Measurements from ENCODE around the gene CWC25.

DNA sequence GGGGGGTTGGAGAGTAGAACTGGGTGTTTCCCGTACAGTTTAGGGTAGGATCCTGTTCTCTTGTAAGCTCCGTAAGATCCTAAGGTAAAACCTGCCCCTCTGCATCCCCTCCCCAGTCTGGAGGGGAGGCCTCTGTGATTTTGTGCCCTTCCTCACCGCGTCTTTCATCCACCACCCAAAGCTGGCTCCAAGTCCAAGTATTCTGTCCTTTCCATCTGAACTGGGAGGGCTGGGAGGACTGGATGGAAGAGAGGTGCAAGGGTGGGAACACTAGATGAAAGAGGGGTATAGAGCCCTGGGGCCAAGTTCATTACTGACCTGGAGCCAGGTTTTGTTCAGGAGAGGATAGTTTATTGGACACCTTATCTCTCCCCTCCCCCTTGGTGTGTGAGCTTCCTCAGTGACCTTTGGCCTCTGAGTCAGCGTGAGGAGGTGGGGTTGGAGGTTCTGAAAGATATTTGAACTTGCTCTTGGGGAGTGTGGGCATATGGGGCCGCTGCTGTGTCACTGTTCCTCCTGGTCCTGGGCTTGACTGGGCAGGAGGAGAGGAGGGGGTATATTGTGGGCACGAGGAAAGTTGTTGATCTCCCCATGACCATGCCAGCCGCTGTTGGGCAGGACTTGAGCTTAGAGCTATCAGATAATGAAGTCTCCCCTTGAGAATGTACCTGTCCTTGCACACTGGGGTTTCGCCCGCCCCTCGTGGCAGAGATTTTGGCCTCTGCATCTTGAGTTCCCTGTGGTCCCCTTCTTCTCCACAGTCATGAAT is 46.3 kb upstream of the CWC25 start:
- TF ChIP-seq MED1 (CRISPR knock-in tag; IDR thresholded peaks at IDR 0.05) (peak; percentile 90), RAD51 (IDR thresholded peaks at IDR 0.05; ENCODE audit: borderline replicate concordance) (no peak), POLR2AphosphoS5 (IDR thresholded peaks at IDR 0.05; ENCODE audit: low read depth, low read length) (peak; percentile 72), CREB1 (IDR thresholded peaks at IDR 0.05) (no peak), CREB1 (CRISPR knock-in tag; IDR thresholded peaks at IDR 0.05) (peak; percentile 72), MBNL3 (CRISPR knock-in tag; conservative IDR thresholded peaks at IDR 0.05) (no peak), MTA3 (CRISPR knock-in tag; IDR thresholded peaks at IDR 0.05) (no peak)
- TF ChIP-seq, protein P1, sequence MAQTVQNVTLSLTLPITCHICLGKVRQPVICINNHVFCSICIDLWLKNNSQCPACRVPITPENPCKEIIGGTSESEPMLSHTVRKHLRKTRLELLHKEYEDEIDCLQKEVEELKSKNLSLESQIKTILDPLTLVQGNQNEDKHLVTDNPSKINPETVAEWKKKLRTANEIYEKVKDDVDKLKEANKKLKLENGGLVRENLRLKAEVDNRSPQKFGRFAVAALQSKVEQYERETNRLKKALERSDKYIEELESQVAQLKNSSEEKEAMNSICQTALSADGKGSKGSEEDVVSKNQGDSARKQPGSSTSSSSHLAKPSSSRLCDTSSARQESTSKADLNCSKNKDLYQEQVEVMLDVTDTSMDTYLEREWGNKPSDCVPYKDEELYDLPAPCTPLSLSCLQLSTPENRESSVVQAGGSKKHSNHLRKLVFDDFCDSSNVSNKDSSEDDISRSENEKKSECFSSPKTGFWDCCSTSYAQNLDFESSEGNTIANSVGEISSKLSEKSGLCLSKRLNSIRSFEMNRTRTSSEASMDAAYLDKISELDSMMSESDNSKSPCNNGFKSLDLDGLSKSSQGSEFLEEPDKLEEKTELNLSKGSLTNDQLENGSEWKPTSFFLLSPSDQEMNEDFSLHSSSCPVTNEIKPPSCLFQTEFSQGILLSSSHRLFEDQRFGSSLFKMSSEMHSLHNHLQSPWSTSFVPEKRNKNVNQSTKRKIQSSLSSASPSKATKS (CRISPR knock-in tag; IDR thresholded peaks at IDR 0.05), result no peak

All from HepG2 (cell line).